Progenitor cell of endocrine pancreas (in vitro differentiated cells): ENCODE measurements around the gene CRMP1. TPM values are rescaled to one million over a fixed set of nuclear protein-coding genes. Genes with fewer than 3 reads are reported as not detected.

Experiments used
- DNase-seq: peaks from one replicate; pipeline ENCODE4 v3.0.0; 2021; ENCODE audit warnings: low spot score; ENCODE audit not compliant: unreplicated experiment
- H3K27ac Mint-ChIP-seq: 2 replicates; pipeline ENCODE4 v1.8.0; 2021; ENCODE audit warnings: mild to moderate bottlenecking, moderate library complexity, mixed read lengths
- H3K27me3 Mint-ChIP-seq: 2 replicates; pipeline ENCODE4 v1.8.0; 2021; ENCODE audit warnings: mixed read lengths
- H3K36me3 Mint-ChIP-seq: 2 replicates; pipeline ENCODE4 v1.8.0; 2022; ENCODE audit warnings: mixed read lengths; ENCODE audit not compliant: insufficient read depth
- H3K4me1 Mint-ChIP-seq: 2 replicates; pipeline ENCODE4 v1.8.0; 2021; ENCODE audit warnings: low read depth, mixed read lengths
- H3K4me3 Mint-ChIP-seq: 2 replicates; pipeline ENCODE4 v1.8.0; 2021; ENCODE audit warnings: low read depth, mild to moderate bottlenecking, moderate library complexity, mixed read lengths
- H3K9me3 Mint-ChIP-seq: 2 replicates; pipeline ENCODE4 v1.8.0; 2021; ENCODE audit warnings: low read depth, mixed read lengths
- CTCF ChIP-seq: fragments of 200-600 bp; sonication (generic); IDR thresholded peaks from one replicate; pipeline ENCODE4 v1.5.0; 2021; ENCODE audit warnings: antibody characterized with exemption, mild to moderate bottlenecking; ENCODE audit not compliant: unreplicated experiment
- total RNA-seq: library from RNA; stranded (reverse); gene quantifications from 2 replicates; pipeline ENCODE4 v1.2.1, GENCODE V29; 2021

The CRMP1 gene
- total RNA-seq, 1 donor from 2014 or later, result 17.6 TPM

GRCh38 chr4:5790546-5790857 is 102.4 kb downstream of the CRMP1 start:
- no peak for TF ChIP-seq CTCF
- Mint-ChIP-seq H3K27ac (no peak overlapping the region), H3K9me3 (no peaks in the 10 kb centered on the region), H3K27me3 (no peaks in the 10 kb centered on the region), H3K36me3 (peaks cover 32% of the 10 kb centered on the region), H3K4me3 (no peak overlapping the region), H3K4me1 (no peaks in the 10 kb centered on the region)
- DNase-seq, result no peak

GRCh38 chr4:5789141-5789540 is 103.7 kb downstream of the CRMP1 start:
- H3K36me3 Mint-ChIP-seq, result peaks cover 34% of the 10 kb centered on the region
- H3K4me3 Mint-ChIP-seq, result no peak overlapping the region
- no peak for DNase-seq
- H3K4me1 Mint-ChIP-seq, result no peaks in the 10 kb centered on the region
- H3K9me3 Mint-ChIP-seq, result no peaks in the 10 kb centered on the region
- H3K27ac Mint-ChIP-seq, result peak overlapping the region; percentile 30
- no peak for TF ChIP-seq CTCF
- no peaks in the 10 kb centered on the region for H3K27me3 Mint-ChIP-seq

- no peak for DNase-seq
- no peak for TF ChIP-seq CTCF
- H3K4me3 Mint-ChIP-seq, result no peak overlapping the region
- no peaks in the 10 kb centered on the region for H3K27me3 Mint-ChIP-seq
- H3K9me3 Mint-ChIP-seq, result no peaks in the 10 kb centered on the region
- no peak overlapping the region for H3K27ac Mint-ChIP-seq
- no peaks in the 10 kb centered on the region for H3K4me1 Mint-ChIP-seq
- H3K36me3 Mint-ChIP-seq, result peaks cover 37% of the 10 kb centered on the region
These were observed 104.7 kb downstream of the CRMP1 start for GRCh38 chr4:5788144-5788543.

- Mint-ChIP-seq H3K36me3 (peaks cover 37% of the 10 kb centered on the region), H3K4me1 (no peaks in the 10 kb centered on the region), H3K4me3 (no peak overlapping the region), H3K27ac (no peak overlapping the region), H3K27me3 (no peaks in the 10 kb centered on the region), H3K9me3 (no peaks in the 10 kb centered on the region)
- no peak for DNase-seq
- TF ChIP-seq CTCF, result no peak
These were observed 105.6 kb downstream of the CRMP1 start for GRCh38 chr4:5787311-5787710.

- Mint-ChIP-seq H3K4me3 (no peak overlapping the region), H3K4me1 (no peaks in the 10 kb centered on the region), H3K9me3 (no peaks in the 10 kb centered on the region), H3K27me3 (no peaks in the 10 kb centered on the region), H3K27ac (no peak overlapping the region), H3K36me3 (peaks cover 36% of the 10 kb centered on the region)
- DNase-seq, result no peak
- no peak for TF ChIP-seq CTCF
These were observed 106.8 kb downstream of the CRMP1 start for GRCh38 chr4:5785806-5786680.
